ENCODE results near the gene RAB13. TPM values are rescaled to one million over a fixed set of nuclear protein-coding genes. Genes with fewer than 3 reads are reported as not detected.

The RAB13 gene
- polyA plus RNA-seq, 5 donors: 145 to 175 (median 155) TPM

GRCh38 chr1:153958111-153958960, 27.8 kb downstream of the RAB13 start, which contains the start of gene CRTC2:
Gene CRTC2 (minus strand): TSS chr1:153958612. CDS start chr1:153958497, 115 bp downstream.
- DNase-seq: peak; percentile 95 to 96

GRCh38 chr1:153957744-153958110, 28.4 kb downstream of the RAB13 start:
- peak in 1 of 2 donors; percentile 24 for DNase-seq

- no peak for DNase-seq
Observed at GRCh38 chr1:153956997-153957715, 29.0 kb downstream of the RAB13 start.

- no peak for DNase-seq
Observed at GRCh38 chr1:153954826-153955225, 31.3 kb downstream of the RAB13 start.

DNA sequence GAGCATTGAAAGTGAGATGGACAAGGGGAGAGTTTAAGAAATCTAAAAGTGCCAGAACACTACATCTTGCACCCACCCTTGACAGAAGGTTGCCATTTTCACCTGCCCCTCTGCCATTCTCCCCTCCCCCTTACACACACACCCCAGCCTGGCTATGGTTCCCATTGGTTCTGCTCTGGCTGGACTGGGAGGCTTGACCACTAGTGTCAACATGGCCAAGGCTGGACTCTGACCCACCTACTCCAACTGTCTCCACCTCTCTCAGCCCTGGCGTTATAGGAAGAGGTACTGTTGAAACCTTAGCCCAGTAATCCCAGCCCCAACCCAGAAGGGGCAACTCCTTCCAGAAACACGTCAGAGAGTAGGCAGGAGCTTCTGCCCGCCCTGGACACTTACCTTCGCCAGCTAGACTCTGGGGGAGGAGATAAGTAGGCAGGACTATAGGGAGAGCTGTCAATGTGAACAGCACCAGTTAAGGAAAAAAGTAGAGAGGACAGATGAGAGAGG, 32.2 kb downstream of the RAB13 start:
- no peak for DNase-seq

DNA sequence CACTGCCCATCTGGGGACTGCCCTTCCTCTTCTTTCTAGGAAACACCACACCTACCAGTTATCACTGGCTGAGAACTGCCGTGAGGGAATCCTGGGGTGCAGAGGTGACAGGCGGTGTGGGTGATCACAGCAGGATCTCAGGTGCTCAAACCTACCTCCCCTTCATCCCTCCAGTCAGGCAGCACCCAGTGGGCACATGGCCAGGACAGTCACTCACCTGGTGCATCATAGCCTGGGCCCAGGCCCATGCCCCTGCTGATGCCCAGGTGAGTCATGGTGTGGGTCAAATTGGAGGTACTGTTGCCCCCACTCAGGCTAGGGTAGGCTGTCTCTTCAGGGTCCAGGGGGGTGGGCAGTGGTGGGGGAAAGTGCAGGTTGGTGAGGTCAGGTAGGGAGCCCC, 34.3 kb downstream of the RAB13 start:
- DNase-seq: no peak

DNA sequence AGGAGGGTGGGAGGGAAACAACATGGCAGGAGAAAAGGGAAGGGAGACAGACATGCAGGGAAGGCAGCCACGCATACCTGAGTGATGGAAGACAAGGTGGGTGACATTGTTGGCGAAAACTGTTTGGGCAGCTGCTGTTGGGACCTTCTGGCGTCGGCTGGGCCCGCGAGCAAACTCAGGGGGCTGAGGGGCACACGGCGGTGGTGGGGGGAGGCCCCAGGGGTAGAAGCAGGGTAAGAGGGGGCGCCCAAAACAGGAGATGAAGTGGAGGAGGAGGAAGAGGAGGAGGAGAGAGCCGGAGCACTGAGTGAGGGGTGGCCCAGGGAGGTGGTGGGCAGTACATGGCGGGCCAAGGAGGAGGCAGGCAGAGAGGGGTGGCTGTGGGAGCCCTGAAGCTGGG, 35.0 kb downstream of the RAB13 start:
- DNase-seq: no peak

GRCh38 chr1:153946622-153947241, 39.4 kb downstream of the RAB13 start, which contains the start of gene DENND4B:
Gene DENND4B (minus strand): TSS chr1:153946718. CDS start chr1:153944374, 2,344 bp downstream.
- DNase-seq: peak; percentile 74 to 78

- peak in 1 of 2 donors; percentile 61 for DNase-seq
Observed at GRCh38 chr1:153945795-153946621, 40.1 kb downstream of the RAB13 start.

DNA sequence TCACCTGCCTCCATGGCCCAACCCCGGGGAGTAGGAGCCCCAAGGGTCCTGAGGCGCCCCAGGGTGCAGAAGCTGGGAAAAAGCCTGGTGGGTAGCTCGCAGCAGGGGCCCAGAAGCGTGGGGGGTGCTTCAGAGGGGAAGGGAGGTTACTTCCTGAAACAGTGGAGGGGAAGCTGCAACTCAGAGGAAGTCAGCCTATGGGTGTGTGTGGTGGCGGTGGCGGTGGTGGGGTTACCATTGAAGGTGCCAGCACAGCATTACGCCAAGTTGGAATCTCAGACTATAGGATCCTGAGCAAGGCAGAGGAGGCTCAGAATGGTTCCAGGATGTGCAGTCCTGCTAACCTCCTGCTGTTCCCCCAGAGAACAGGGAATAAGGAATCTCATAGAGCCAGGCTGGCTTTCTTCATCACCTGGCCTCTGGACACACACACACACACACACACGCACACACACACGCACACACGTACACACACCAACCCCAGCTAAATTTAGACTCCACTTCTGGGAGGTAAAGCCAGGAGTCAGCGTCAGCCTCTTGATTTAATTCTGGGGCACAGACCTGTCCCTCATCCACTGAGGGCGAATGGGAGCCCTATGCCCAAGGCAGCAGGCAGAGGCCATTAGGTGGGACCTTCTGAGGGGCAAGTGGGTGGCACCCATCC, 40.9 kb downstream of the RAB13 start:
- peak in 1 of 2 donors; percentile 33 for DNase-seq

- DNase-seq: no peak
Observed at GRCh38 chr1:153944827-153945117, 41.4 kb downstream of the RAB13 start.

GRCh38 chr1:153944005-153944826, 41.9 kb downstream of the RAB13 start:
- DNase-seq: no peak

DNA sequence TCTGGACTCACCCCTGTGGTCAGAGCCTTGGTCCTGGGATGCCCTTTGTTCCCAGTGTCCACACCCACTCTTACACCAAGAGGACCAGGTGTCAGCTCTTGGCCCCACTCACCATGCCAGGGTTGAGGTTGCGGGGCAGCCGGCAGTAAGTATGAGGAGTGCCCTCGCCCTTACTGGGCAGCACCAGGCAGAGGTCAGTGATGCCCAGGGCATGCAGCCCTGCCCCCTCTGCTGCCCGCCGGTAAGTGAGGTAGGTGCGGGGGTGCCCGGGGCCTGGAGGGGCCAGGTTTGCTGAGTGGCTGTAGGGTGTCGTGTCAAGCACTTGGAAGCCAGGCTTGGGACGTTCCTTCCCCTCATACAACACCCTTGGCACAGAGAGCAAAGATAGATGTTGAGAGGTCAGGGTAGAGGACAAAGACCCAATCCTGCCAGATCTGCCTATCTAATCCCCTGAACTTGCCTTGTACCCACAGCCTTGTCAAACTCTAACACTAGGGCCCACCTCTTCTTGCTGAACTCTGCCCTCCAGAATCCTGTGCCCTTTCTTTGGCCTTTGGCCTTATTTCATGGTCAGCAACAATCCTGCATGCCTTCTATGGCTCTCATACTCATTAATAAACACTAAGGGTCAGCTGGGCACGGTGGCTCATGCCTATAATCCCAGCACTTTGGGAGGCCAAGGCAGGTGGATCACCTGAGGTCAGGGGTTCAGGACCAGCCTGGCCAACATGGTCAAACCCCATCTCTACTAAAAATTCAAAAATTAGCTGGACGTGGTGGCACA, 43.2 kb downstream of the RAB13 start:
- no peak for DNase-seq

- DNase-seq: no peak
Observed at GRCh38 chr1:153941826-153942725, 44.1 kb downstream of the RAB13 start.

DNA sequence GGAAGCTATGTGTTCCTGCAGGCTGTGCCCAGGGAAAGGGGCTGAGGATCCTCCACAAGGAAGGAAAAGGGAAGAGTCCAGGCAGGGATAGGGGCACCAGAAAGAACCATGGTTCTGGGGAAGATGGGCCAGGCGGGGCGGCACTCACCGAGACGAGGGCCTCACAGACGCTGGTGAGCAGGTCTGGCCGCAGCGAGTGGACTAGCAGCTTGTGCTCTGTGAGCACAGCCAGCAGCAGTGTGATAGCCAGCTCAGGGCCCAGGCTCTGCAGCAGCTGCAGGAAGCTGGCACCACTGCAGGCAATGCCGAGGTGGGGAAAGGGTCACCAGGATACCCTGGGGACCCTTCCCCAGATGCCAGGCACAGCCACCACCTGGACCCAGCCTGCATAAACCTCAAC, 45.4 kb downstream of the RAB13 start:
- DNase-seq: no peak

- DNase-seq: no peak
Observed at GRCh38 chr1:153939476-153939875, 46.7 kb downstream of the RAB13 start.

DNA sequence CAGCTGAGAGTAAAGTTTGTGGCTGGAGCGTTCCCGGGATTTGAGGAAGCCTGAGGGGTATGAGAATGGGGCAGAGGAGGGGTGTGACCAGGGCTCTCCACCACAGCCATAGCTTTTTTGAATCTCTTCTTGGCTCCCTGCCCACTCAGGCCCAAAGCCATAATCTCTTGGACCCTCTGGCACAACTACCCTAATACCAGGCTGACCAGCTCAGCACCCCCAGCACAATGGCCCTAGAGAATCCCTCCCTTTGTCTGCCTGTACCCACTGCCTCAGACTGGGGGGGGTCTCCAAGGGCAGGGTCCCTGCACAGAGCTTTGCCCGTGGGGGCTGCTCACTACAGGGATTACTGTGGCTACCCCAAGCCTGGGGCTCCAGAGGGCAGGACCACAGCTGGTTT, 47.1 kb downstream of the RAB13 start:
- no peak for DNase-seq

DNA sequence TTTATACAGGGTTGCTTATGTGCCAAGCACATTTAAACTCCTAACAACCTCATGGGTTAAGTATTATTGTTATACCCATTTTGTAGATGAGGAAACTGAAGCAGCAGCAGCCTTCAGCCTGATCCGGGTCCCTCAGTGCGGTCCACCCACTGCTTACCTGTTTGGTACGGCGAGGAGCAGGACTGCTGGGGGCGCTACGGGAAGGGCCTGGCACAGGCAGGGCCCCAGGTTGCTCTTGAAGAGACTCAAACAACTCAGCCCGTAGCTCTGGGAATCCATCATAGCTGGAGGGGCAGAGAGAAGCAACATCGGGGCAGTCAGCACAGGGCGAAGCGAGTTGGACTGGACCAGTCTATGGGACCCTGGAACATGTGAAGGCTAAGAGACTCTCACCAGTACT, 48.8 kb downstream of the RAB13 start:
- DNase-seq: no peak
